ENCODE measurements around the gene RIOX2.
"Not testable (repeated sequence)": the region's sequence is repeated elsewhere in the genome, so short reads cannot be mapped to it uniquely, and the experiment has no call there.

The RIOX2 gene

GRCh38 chr3:97950360-97950759 lies 21.9 kb downstream of the RIOX2 start:
- DNase-seq = no peak

DNA sequence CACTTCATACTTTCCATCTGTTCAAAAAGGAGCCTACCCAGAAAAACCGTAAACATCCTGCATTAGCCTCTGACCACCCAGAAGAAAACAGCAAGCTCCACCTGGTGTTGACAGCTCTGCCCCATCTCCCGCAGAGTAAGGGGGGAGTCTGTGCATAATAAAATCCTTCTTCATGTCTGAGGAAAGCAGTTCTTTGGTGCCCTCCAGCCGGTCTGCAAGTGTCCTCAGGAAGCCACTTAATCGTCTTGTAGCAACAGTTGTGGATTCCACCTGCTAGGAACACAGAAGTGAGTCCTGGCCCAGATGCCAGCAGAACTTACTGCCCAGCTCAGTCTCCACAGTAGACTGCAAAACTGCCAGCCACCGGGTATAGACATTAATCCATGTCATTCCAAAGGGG lies 22.5 kb downstream of the RIOX2 start:
- no peak for DNase-seq

- DNase-seq = no peak
Measured at GRCh38 chr3:97949110-97949485, 23.1 kb downstream of the RIOX2 start.

DNA sequence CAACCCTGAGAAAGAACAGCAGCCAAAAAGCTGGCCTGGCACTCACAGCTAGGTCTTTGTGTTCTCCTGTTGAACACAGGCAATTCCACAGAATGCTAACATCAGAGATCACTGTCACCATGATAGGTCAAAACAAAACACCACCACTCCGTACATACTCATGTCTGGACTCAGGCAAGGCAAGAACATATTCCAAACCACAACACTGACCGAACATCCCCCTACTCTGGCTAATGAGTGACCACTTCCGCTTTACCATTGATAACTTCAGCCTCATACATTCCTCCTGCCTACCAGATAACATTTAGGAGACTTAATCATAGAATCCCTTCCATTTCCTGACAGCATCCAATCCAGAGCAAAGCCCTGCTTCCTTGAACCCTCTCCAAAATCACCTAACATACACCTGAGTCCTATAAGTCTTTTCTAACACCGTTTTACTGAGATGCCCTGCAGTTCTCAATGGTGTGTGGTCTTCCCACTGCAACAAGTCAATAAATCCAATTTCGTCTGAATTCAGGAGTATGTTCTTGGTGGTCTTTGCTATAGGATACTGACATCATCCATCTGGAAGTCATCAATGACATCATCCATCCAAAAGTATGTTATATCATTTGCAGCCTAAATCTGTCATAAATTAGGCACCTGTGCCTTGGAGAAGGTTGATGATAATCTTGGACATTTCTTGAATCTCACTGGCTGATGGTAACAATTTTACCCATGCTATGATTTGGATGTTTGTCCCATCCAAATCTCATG lies 23.7 kb downstream of the RIOX2 start:
- no peak for DNase-seq

GRCh38 chr3:97942801-97943546 lies 29.3 kb downstream of the RIOX2 start:
- no peak for DNase-seq

DNA sequence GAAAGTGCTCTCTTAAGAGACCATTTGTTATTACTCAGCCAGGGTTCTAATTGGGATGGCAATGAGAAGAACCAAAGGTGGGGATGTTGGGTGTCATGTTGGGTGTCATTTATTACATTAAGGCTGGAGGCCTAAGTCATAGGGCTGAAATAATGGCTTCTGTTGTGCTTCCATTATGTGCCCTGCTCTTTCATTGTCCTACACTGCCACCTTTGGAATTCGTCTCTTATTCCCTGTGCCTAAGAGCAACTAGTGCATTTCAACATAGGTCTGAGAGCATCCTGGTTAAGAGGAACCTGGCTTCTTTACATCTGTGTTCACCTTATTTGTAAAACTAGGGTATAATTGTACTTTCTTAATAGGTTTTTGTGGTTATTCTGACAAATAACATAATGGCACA lies 32.2 kb downstream of the RIOX2 start:
- DNase-seq = no peak

DNA sequence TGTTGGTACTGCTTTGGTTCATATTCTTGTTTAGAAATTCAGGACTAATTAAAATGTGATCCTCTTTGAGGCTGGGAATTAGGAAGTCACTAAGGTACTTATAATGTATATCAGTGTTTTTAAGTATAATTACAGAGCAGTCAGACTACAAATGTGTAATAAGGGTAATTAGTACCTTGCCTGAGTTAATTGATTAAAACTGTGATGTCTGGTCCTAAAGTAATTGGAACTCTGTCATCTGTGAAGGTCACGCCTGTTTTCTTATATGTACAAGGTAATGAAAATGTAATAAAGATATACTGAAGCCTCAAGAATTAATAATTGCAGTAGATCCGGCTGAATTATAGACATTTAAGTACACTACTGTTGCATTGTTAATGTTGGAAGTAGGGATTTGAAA lies 32.8 kb downstream of the RIOX2 start:
- no peak for DNase-seq

DNA sequence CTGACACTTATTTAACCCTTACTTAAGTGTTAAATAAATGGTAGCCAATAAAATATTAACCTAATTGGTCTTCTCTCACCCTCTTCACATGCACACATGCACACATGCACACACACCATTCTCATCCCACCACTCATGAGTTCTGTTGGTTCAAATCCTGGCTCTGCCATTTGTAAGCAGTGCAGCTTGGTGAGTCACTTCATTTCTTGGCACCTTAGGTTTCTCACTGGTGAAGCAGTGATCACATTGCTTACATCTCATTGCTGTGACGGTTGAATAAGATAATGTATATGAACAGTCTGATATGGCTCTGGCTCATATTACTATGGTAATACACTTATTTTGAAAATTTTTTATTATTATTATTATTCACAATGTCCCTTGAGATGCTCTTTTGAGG lies 33.8 kb downstream of the RIOX2 start:
- no peak for DNase-seq

GRCh38 chr3:97937205-97937604 lies 35.0 kb downstream of the RIOX2 start:
- DNase-seq = no peak

GRCh38 chr3:97935842-97936241 lies 36.4 kb downstream of the RIOX2 start:
- DNase-seq = no peak

DNA sequence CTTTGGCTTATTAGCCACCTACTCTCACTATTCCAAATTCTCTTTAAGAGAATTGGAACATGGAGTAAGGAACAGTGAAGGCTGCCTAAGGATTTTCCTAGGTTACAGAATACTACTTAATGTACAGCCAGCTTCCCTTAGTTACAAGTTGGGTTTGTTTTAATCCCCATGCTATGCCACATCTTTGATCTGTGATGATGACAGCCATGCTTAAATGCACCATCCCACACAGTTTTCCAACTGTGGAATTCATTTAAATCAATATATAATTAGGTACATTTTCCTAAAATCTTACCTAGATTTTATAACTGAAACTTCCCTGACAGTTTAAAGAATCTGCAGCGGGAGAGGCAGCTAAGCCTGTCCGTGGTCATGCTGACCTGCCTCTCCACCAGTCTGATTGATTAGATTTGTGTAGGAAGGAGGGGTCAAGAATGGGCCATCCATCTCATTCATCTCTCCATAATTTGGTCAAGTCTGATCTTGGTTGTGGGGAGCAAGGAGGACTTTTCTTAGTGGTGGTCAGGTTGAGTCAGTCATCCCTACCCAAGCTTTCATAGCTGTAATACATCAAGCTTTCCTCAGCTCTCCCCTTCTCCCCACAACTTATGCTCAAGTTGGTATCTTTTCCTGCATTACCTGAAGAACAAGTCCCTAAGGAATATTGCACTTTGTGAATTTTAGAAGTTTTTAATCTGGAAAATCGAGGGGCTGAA lies 37.1 kb downstream of the RIOX2 start:
- DNase-seq = no peak

DNA sequence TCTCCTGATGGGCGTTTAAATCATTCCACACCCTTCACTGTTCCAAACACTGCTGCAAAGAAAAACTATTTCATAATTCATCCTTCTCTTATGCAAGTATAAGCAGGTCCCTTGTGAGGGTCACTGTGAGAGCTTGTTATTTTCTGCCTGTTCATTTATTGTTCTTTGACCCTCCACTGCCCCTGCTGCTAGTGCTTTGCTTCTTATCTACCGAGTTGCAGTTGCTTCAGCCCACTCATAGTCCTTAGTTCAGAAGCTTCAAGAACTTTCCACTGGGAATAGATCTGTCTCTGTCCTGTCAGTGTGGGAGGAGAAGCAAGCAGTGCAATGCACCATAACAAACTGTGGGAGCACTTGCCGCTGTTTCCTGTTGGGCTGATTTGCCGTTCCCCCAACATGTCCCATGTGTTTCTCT lies 39.8 kb downstream of the RIOX2 start:
- no peak for DNase-seq

GRCh38 chr3:97931218-97931617 lies 41.0 kb downstream of the RIOX2 start:
- no peak for DNase-seq

DNA sequence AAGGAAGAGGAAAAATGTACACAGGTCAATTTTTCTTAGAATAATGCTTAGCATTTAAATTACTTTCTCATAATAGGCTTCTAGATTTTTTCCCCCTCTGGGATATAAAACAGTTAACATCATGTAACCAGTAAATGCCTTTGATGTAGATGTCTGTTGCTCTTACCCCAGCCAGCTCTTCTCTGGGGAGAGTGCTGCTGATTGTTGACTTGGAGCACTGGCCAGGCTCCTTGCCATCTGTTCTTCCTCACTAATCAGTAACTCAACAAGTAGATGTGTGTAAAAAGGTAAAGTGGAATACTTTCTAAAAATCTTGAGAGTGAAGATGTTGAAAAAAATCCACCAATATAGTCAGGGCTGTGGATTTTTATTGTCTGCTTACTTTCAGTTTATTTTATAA lies 42.2 kb downstream of the RIOX2 start:
- DNase-seq = no peak

GRCh38 chr3:97928986-97929385 lies 43.2 kb downstream of the RIOX2 start:
- DNase-seq = no peak

DNA sequence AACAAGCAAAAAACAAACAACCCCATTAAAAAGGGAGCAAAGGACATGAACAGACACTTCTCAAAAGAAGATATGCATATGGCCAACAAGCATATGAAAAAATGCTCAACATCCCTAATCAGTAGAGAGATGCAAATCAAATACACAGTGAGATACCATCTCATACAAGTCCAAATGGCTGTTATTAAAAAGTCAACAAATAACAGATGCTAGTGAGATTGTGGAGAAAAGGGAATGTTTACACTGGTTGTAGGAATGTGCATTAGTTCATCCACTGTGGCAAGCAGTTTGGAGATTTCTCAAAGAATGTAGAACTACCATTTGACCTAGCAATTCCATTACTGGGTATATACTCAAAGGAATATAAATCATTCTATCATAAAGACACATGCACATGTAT lies 44.5 kb downstream of the RIOX2 start:
- DNase-seq = no peak

DNA sequence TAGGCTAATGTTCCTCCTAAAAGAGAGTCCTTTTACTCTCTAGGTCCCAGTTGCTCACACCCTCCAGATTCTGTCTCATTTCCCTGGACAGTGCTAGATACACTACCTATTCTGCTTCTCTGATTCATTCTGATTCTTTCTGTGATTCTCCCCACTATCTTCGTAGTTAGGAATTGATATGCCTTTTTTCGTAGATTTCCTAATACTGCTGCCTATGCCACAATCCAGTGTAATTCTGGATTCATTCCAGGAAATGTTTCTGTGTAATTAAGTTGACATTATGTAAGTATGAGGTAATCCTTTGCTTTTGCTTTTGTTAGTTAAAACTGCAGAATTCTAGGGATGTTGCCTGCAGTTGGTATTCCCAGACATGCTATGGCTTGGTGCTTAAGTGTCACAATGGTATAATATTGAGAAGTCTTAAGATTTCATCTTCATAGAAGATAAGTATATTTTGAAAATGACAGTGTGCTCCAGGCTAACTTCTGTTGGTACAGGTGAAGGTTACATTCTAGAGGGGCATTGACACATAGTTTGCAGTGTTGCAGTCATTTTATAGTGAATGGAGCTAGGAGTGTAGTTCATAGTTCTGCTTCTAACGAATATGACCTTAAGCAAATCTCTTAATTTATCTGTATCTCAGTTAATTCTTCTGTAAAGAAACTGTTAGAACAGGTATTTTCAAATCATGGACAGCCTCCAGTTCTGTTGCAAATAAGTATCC lies 54.3 kb downstream of the RIOX2 start:
- no peak for DNase-seq

- DNase-seq = no peak
Measured at GRCh38 chr3:97916576-97916975, 55.7 kb downstream of the RIOX2 start.

DNA sequence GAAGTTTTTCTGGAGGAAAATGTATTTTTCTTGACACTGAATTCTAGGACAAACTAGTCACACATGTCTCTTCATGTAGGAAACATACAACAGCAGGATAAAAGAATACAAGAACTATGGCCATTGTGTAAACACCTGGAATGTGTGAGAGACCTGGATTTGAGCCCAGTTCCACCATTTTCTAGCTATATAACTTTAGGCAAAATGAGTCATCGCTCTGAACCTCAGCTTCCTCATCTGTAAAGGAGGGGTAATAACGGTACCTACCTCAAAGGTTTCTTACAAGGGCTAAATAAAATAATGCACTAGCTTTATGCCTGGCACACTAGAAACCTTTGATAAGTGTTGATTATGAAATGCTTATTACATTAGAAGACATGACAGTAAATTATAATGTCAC lies 57.8 kb downstream of the RIOX2 start:
- DNase-seq = no peak

- DNase-seq = no peak
Measured at GRCh38 chr3:97911459-97911858, 60.8 kb downstream of the RIOX2 start.

DNA sequence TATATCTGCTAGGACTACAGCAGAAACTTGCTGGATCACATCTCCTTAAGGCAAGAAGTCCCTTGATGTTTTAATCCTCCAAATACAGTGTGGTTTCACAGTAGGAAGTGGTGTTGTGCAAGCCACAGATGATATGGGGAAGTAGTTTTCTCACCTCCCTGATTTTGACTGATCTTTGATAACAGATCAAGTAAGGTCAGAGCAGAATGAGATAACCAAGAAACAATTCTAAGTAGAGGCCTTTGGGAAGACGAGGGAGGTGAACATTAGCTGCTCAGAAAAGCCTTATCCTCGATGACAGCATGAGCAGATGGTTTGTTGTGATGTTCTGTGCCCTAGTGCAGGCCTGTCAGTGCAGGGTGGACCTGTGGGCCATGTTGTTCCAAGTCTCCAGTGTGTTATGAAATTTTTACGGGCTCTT lies 61.3 kb downstream of the RIOX2 start:
- DNase-seq = no peak

DNA sequence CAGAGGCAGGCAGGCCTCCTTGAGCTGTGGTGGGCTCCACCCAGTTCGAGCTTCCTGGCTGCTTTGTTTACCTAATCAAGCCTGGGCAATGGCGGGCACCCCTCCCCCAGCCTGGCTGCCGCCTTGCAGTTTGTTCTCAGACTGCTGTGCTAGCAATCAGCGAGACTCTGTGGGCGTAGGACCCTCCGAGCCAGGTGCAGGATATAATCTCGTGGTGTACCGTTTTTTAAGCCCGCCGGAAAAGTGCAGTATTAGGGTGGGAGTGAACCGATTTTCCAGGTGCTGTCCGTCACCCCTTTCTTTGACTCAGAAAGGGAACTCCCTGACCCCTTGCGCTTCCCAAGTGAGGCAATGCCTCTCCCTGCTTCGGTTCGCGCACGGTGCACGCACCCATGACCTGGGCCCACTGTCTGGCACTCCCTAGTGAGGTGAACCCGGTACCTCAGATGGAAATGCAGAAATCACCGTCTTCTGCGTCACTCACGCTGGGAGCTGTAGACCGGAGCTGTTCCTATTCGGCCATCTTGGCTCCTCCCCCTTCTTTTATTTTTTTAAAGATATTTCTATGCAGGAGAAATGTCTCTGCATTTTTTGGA lies 61.9 kb downstream of the RIOX2 start:
- DNase-seq = not testable (repeated sequence)

DNA sequence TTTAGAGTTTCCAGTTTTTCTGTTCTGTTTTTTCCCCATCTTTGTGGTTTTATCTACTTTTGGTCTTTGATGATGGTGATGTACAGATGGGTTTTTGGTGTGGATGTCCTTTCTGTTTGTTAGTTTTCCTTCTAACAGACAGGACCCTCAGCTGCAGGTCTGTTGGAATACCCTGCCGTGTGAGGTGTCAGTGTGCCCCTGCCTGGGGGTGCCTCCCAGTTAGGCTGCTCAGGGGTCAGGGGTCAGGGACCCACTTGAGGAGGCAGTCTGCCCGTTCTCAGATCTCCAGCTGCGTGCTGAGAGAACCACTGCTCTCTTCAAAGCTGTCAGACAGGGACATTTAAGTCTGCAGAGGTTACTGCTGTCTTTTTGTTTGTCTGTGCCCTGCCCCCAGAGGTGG lies 62.4 kb downstream of the RIOX2 start:
- DNase-seq = not testable (repeated sequence)

Data from stimulated activated CD4-positive, alpha-beta T cell treated with anti-CD3 and anti-CD28 coated beads, Interleukin-2, amount 100 ng/mL, for 24 hours (primary cell).